ENCODE measurements around the gene TVP23C. TPM values are rescaled to one million over a fixed set of nuclear protein-coding genes. Genes with fewer than 3 reads are reported as not detected.

TVP23C gene
- total RNA-seq, 2 experiments from 2014 or later = 14.8 to 16.0 TPM

- TF ChIP-seq CTCF (IDR thresholded peaks at IDR 0.05) = no peak
- no peak overlapping the region for H3K4me3 ChIP-seq (ENCODE audit: low read length)
- intact Hi-C loops (cut with DNase I, micrococcal nuclease) = no loop called here
- H3K4me1 Mint-ChIP-seq (ENCODE audit: low read depth) = no peaks in the 10 kb centered on the region
- ChIA-PET CTCF (no interaction called here), POLR2A (no interaction called here)
- H3K9me3 Mint-ChIP-seq = no peaks in the 10 kb centered on the region
- no peak overlapping the region for H3K27ac Mint-ChIP-seq
- H3K36me3 Mint-ChIP-seq (ENCODE audit: low read depth) = peaks cover 42% of the 10 kb centered on the region
- H3K27me3 Mint-ChIP-seq = no peaks in the 10 kb centered on the region
- H3K4me3 Mint-ChIP-seq = no peak overlapping the region
- peaks cover 14% of the 10 kb centered on the region for H3K36me3 ChIP-seq (ENCODE audit: insufficient read depth, low read length)
- no peaks in the 10 kb centered on the region for H3K9me3 ChIP-seq (ENCODE audit: control insufficient read depth in 1 of 2, insufficient read depth in 1 of 2, low read length in 2 of 2)
- no peak overlapping the region for H3K27ac ChIP-seq (ENCODE audit: low read depth in 1 of 2, low read length in 2 of 2)
- H3K27me3 ChIP-seq (ENCODE audit: control insufficient read depth in 1 of 2, insufficient read depth in 2 of 2, low read length in 2 of 2) = no peaks in the 10 kb centered on the region
- DNase-seq (no peak), ATAC-seq (ENCODE audit: poor library complexity) (no peak)
- no peaks in the 10 kb centered on the region for H3K4me1 ChIP-seq (ENCODE audit: insufficient read depth, low read length)
These were observed 54.2 kb downstream of the TVP23C start for GRCh38 chr17:15509095-15509494.

- Histone ChIP-seq H3K4me1 (ENCODE audit: insufficient read depth, low read length) (no peaks in the 10 kb centered on the region), H3K4me3 (ENCODE audit: low read length) (no peak overlapping the region), H3K27ac (ENCODE audit: low read depth in 1 of 2, low read length in 2 of 2) (no peak overlapping the region), H3K9me3 (ENCODE audit: control insufficient read depth in 1 of 2, insufficient read depth in 1 of 2, low read length in 2 of 2) (no peaks in the 10 kb centered on the region), H3K36me3 (ENCODE audit: insufficient read depth, low read length) (peaks cover 8% of the 10 kb centered on the region), H3K27me3 (ENCODE audit: control insufficient read depth in 1 of 2, insufficient read depth in 2 of 2, low read length in 2 of 2) (no peaks in the 10 kb centered on the region)
- no peaks in the 10 kb centered on the region for H3K9me3 Mint-ChIP-seq
- DNase-seq (no peak), ATAC-seq (ENCODE audit: poor library complexity) (no peak)
- POLR2A ChIA-PET = no interaction called here
- intact Hi-C loops (cut with DNase I, micrococcal nuclease) = no loop called here
- H3K36me3 Mint-ChIP-seq (ENCODE audit: low read depth) = peaks cover 36% of the 10 kb centered on the region
- H3K27ac Mint-ChIP-seq = no peak overlapping the region
- CTCF ChIA-PET = no interaction called here
- no peak overlapping the region for H3K4me3 Mint-ChIP-seq
- TF ChIP-seq CTCF (IDR thresholded peaks at IDR 0.05) = no peak
- no peaks in the 10 kb centered on the region for H3K4me1 Mint-ChIP-seq (ENCODE audit: low read depth)
- no peaks in the 10 kb centered on the region for H3K27me3 Mint-ChIP-seq
These were observed 54.8 kb downstream of the TVP23C start for GRCh38 chr17:15508466-15508865.

GRCh38 chr17:15507896-15508295, 55.4 kb downstream of the TVP23C start:
- Mint-ChIP-seq H3K27ac (no peak overlapping the region), H3K36me3 (ENCODE audit: low read depth) (peaks cover 30% of the 10 kb centered on the region), H3K4me1 (ENCODE audit: low read depth) (peaks cover 2% of the 10 kb centered on the region), H3K9me3 (no peaks in the 10 kb centered on the region), H3K27me3 (no peaks in the 10 kb centered on the region), H3K4me3 (no peak overlapping the region)
- ChIA-PET POLR2A (no interaction called here), CTCF (no interaction called here)
- intact Hi-C loops (cut with DNase I, micrococcal nuclease) = no loop called here
- DNase-seq = no peak
- Histone ChIP-seq H3K27me3 (ENCODE audit: control insufficient read depth in 1 of 2, insufficient read depth in 2 of 2, low read length in 2 of 2) (no peaks in the 10 kb centered on the region), H3K36me3 (ENCODE audit: insufficient read depth, low read length) (peaks cover 6% of the 10 kb centered on the region), H3K4me1 (ENCODE audit: insufficient read depth, low read length) (peaks cover 4% of the 10 kb centered on the region), H3K4me3 (ENCODE audit: low read length) (no peak overlapping the region), H3K27ac (ENCODE audit: low read depth in 1 of 2, low read length in 2 of 2) (no peak overlapping the region), H3K9me3 (ENCODE audit: control insufficient read depth in 1 of 2, insufficient read depth in 1 of 2, low read length in 2 of 2) (no peaks in the 10 kb centered on the region)
- no peak for TF ChIP-seq CTCF (IDR thresholded peaks at IDR 0.05)
- no peak for ATAC-seq (ENCODE audit: poor library complexity)
